ENCODE results near the gene ITSN1.
"Not testable (repeated sequence)": the region's sequence is repeated elsewhere in the genome, so short reads cannot be mapped to it uniquely, and the experiment has no call there.

ITSN1 gene

DNA sequence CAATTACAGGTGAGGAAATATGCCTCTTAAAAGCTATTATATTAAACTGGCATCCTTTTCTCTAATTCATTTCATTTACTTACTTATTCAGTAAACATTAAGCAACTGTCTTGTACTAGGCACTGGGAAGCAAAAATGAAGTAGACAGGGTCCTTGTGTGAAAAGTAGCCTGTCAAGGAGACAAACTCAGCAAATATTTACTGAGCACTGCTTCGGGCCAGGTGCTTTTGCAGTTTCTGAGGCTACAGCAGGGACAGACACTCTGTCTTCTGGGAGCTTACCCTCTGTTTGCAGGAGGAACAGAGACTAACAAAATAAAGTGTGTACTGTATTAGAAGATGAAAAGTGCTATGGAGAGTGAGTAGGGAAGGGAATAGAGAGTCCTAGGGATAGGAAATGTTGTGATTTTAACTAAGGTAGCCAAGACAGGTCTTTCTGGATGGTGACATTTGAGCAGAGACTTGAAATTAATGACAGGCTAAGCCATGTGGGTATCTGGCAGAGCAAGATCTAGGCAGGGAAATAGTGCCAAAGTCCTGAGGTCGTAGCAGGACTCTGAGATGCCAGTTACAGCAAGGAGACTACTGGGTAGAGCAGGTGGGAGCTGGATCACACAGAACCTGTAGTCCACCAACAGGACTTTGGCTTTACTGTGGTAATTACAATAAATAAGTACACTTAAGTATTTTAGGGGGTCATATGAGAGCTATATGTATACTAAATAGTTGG, 133.0 kb downstream of the ITSN1 start:
- DNase-seq = no peak

DNA sequence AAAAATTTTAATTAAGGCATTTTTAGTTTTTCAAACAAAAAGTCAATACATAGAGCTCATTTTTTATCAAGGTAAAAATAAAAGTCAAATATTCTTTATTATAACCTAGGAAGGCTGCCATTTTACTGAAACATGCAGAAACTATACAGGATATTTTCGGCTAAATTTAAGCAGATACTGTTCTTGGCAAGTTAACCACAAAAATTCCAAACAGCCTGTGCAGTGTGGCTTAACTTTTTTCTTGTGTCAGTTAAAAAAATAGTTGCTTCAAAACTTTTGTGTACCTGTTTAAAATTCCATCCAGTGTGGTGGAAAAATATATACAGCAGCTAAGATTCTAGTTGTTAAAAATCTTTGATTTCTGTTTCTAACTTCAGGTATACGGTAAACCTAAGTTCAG, 138.3 kb downstream of the ITSN1 start:
- no peak for DNase-seq

DNA sequence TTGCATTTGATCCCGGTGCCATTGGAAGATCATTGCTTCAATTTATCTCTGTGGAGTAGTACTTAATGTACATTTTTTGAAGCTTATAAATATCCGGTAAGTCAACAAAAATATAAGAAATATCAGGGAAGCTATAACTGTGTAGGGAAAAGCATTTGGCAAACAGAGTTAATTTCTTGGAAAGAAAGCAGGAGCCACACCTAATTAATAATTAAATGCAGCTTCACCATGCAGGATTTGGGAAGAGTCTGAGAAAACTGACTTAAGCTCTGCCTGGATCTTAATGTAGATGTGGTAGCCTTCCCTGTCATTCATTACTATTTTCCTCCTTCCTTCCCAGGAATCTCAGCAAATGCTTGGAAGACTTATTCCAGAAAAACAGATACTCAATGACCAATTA, 138.8 kb downstream of the ITSN1 start:
- no peak for DNase-seq

DNA sequence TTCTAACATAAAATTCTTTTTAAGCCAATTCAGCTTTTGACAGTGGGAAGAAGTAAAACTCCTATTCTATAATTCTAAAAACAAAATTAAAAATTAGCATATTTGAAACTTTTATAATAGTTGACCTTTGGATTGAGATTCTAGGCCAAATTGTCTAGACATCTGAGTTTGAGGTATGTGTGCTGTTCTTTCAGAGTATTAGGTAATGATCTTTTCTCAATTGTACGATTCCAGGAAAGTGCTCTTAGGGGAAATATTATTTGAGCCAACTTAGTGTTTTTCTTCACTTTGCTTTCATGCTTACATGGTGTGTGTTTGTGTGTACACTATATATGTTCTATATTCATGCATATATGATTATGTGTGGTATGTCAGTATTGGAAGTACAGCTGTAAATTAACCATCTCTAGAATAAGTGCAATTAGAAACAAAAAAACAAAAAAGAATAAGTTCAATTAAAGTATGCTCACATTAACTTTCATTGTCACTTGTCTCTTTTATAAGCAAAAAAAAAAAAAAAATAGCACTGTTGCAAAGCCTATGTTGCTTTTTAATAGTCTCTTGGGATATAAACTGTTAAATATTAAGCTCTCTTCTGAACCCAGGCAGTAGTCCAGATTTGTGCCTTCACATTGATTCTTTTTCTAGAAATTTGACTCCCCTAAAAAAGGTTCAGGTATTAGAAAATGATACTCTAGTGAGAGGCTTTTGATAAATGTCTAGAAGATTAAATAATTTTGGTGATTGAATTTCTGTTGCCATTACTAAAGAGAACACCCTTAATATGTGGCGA, 141.1 kb downstream of the ITSN1 start:
- no peak for DNase-seq

DNA sequence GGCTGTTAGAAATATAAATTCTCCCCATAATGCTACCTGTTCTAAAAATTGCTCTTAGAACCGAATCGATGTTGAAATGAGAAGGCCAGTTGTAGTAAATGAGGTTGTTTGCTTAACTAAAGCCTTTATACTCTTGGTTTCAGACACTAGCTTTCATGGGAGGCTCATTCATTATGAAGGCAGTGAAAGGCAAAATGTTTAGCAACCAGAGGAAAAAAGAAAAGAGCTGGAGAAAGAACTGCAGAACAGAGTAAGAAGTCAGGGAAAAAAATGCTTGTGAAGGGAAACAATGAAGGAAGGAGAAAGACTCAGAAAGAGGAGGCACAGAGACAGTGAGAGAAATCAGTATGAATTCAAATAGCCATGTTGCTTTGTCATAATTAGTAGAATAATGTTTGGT, 145.1 kb downstream of the ITSN1 start:
- no peak for DNase-seq

DNA sequence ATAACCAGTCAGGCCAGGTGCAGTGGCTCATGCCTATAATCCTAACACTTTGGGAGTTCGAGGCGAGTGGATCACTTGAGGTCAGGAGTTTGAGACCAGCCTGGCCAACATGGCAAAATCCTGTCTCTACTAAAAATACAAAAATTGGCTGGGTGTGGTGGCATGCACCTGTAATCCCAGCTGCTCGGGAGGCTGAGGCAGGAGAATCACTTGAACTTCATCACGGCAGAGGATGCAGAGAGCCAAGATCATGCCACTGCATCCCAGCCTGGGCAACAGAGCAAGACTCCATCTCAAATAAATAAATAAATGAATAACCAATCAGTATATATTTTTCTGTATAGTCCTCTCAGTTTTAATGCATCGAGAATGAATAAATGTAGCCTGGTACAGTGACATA, 146.1 kb downstream of the ITSN1 start:
- not testable (repeated sequence) for DNase-seq

DNA sequence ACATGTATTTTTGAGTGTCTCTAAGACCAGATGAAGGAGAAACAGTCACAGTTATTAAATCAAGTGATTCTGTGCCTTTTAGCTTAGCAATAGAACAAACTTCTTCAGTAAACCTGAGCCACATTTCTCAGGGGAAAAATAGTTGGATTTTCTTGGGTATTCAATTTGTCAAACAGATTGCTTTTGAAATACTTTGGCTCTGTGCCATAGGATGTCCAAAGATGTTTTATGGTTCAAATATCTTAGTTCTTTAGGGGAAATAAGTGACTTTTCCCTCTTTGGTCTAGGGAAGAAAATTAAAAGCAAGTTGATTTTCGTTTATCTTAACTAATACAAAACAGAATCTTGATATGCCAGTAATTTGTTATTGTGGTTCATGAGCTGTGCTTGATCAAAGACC, 147.4 kb downstream of the ITSN1 start:
- DNase-seq = no peak

DNA sequence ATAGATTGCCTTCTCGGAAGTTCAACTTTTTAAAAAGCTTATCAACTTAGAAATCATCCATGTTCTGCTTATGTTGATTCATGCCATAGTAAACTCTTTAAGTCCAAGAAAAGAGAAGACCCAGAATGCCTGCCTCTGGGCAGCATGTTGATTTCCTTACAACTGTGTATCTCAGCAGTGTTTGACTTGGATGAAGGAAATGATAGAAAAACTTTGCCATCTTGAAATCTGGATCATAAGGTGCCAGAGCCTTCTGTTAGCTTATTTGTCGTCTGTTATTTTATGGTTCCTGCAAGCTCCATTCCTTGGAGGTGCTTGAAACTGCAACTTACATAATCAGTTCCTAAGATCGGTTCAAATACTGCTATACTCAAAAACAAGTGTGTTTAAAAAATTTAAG, 148.8 kb downstream of the ITSN1 start:
- DNase-seq = no peak

DNA sequence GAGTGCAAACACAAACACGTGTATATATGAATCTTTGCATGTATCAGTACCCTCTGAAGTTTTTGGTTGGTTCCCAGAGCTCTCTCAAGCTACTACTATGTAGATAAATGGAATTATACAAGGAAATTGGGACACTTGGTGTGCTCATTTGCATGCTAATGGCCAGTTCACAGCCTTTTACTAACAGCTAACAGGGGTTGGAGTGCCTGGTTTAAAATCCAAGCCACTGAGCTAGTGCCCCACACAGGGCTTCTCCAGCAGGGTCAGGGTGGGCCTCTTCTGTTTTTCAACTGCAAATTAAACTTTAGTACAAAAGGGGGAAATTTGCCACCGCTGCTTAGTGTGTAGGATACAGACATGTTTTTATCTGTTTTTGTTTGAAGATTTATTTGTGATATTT, 152.3 kb downstream of the ITSN1 start:
- no peak for DNase-seq

DNA sequence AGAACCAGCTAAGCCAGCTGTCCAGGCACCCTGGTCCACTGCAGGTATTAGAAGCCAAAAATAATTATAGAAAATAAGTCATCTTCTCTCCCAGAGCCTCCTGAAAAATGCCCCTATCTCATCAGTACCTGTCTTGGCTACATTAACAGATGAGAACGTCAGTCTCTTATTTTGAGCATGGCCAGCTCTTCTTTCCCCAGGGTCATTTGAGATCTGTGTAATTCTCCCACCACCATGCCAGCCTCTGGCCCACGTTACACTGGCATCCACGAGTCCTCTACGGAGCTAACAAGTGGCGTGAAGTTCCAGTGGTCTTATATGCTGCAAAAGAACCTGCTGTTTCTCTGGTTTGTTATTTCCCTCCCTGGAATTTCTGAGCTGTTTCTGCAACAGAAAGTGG, 155.3 kb downstream of the ITSN1 start:
- DNase-seq = no peak

DNA sequence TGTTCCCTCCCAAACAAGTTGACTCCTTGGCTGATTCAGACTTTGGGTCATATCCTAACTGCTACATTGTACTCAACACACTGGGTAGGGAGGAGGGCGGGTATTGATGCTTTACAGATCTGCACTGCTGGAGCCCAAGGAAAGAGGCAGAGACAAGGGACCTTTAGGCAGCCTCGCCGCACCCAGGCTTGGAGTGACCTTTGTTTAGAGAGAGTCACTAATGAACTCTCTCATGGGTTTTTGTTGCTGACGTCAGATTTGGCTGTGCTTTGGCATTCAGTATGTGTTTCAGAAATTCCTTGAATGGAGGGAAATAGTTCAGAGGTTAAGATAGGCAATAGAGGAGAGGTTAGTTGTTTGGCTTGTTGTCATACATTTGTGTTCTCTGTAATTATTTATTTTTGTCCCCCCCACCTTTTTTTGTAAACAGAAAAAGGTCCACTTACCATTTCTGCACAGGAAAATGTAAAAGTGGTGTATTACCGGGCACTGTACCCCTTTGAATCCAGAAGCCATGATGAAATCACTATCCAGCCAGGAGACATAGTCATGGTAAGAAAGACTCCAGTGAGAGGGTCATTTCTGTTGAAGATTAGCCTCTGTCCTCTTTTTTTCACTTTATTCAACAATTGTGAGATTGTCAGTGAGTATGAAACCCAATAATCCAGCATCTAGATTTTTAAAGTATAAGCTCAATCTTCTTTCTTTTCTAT, 157.2 kb downstream of the ITSN1 start:
- DNase-seq = no peak

DNA sequence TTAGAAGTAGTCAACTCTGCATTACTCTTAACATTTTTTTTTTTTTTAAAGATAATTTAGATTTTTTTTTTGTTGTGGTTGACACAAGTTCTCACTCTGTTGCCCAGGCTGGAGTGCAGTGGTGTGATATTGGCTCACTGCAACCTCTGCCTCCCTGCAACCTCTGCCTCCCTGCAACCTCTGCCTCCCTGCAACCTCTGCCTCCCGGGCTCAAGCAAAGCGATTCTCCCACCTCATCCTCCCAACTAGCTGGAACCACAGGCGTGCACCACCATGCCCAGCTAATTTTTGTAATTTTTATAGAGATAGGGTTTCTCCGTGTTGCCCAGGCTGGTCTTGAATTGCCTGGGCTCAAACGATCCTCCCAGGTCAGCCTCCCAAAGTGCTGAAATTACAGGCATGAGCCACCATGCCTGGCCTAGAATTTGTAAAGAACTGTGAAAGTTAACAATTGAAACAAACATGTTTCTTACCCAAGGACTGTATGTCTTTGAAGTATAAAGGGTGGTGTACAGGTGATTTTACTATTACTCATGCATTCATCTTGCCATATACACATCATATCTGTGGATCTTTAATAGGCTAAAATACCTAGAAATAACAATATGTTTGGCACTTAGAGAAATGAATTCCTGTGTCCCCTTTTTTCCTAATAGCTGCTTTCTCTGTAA, 158.6 kb downstream of the ITSN1 start:
- no peak for DNase-seq

DNA sequence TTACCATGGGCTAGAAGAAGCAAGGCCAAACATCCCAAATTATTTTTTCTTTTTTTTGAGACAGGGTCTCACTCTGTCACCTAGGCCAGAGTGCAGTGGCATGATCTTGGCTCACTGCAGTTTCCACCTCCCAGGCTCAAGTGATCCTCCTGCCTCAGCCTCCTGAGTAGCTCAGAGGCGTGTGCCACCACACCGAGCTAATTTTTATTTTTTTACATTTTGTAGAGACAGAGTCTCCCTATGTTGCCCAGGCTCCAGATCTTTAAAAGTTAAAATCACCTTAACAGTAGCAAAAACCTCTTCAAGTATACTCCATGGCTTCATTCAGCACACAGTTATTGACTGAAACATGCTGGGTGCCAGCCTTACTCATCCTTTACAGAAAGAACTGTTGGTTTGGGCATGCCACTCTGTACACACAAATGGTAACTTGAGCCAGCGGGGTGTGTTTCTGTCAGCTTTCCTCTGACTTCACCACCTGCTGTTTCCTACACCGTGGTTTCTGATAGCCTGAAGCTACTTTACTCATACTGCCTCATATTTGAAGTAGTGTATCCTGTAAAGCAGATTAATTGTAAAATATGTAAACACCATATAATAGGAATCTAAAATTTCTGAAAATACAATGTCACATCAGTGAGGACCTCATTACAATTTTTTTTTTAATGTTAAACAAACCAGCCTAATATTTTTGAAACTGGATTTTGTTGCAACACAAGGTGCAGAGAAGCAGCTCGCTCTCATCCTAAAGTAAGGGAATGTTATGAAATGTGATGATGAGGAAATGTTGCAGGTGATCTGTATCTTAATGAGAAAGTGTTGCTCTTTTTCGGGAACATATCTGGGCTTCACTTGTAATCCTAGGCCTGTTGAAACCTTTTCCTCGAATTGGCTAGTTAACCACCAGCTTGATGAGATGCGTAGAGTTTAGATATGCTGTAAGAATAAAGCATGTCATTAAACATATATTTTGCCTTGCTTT, 159.4 kb downstream of the ITSN1 start:
- DNase-seq = peak; percentile 58 to 71

DNA sequence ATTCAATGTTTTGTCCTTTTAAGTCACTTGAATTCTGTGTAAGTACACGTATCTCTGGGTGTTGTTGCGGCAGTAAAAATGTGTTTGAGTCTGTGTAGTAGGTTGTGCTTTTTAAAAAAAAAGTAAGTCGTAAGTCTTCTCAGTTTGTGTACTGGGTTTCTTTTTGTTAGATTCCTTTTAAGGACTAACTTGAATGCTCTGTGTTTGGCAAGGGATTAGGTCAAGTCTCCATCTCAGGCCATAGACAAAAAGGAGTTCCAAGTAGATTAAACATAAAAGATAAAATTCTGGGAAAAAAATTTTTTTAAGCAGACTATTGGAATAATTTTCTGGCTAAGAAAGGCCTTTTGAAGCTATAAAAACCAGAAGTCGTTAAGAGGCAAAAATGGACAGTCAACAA, 160.2 kb downstream of the ITSN1 start:
- DNase-seq = no peak

DNA sequence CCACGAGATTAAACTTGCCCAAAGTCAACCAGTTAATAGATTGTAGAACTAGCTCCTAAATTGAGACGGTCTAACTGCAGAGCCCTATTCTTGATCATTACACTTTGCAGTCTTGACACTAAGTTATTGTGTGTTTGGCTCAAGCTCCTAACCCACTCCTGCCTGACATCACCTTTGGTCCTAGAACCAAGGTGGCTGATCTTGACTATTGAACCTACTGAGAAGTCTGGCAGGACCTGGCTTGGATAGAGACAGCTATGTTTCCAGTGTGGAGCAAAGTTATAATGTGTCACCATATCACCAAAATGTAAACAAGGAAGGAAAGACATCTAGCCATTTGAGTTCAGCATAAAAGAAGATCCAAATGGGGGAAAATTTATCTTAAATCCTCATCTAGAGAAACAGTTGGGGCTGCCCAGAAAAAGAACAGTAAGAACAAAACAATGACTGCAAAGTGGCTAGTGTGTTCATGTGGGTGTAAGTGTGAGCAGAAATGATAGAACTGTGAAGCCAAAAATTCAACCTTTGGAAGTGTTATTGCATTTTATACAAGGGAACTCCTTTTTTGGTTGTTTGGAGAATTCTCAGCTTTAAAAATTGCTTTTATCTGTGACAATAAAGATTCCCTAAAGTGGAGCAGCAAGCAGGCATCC, 166.5 kb downstream of the ITSN1 start:
- DNase-seq = no peak

DNA sequence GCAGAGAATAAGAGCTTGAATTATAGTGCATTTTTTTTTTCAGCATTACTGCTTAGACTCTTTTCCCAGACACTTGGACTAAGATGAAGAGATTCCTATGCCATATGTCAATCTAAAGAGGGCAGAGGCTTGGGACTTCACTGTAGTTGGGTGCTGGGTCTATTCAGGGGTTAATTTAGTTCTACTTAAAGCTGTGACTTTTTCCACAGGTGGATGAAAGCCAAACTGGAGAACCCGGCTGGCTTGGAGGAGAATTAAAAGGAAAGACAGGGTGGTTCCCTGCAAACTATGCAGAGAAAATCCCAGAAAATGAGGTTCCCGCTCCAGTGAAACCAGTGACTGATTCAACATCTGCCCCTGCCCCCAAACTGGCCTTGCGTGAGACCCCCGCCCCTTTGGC, 168.5 kb downstream of the ITSN1 start:
- no peak for DNase-seq

DNA sequence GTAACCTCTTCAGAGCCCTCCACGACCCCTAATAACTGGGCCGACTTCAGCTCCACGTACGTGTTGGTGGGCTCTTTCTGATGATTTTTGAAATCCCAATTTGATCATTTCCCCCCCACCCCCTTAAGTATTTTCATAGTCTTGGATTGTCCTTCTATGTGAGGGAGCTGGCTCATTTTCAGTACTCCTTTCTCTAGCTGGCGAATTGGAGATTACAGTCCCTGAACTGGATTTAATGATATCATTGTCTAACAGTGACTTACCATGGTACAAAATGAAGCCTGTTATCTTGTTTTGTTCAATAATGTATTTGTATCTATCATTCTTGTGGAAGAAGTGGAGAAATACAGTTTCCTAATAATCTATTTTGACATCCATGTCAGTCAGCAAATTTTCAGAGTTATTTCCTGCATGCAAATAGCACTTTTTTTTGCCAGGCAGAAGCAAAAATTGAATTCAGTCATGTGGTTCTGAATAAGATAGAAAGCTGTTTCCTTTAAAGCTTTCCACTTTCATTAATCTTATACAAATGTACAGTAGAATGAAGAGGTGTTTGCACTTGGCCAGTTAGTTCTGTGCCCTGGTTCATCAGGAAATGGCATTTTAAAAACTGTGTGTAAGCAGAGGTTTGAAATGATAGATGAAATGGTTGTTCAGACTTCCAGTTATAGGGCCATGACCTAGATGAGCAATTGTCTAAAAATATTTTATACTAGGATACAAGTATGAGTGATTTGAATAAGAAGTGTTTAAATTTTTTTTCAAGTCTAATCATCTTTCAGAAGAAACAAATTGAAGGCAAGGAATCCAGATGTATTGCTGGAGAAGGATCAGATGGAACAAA, 169.1 kb downstream of the ITSN1 start:
- no peak for DNase-seq

DNA sequence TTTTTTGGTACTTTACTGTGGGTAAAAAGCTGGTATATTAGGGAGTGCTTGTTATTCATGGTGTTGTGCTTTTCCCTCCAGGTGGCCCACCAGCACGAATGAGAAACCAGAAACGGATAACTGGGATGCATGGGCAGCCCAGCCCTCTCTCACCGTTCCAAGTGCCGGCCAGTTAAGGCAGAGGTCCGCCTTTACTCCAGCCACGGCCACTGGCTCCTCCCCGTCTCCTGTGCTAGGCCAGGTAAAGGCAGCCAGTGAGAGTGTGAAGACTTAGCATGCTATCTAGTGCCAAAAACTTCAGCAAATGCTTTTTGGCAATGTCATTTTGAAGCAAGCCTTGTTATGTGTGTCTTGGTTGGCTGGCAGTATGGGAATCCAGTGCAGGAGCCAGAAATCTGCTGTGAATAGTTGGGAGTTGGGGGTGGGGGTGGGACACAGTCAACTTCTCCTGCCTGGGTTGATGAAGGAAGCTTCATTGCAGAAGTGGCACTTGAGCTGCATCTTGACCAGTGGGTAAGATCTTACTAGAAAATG, 171.6 kb downstream of the ITSN1 start:
- DNase-seq = no peak

DNA sequence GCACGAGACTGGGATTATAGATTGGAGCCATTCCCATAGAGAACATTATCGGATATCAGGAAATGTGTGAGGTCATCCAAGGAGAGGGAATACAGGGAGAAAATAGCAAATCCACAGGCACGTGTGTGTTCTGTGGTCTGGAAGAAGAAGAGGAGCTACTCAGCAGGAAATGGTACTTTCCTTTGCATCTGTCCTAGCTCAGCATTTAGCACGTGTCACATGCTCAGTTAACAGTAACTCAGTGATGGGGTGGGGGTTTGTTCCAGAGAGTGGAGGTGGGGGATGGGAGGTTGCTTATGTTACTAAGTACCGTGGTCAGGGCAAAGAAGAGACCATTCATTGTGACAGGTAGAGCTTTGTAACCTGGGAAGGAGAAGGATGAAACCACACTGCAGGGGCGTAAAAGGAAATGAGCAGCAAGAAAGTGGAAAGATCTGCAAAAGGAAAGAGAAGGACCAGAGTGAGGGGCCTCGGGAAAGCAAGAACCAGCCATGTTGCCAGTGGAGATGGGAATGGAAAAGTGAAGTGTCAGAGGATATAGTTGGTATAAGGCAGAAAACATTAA, 172.9 kb downstream of the ITSN1 start:
- DNase-seq = peak; percentile 26 to 28

DNA sequence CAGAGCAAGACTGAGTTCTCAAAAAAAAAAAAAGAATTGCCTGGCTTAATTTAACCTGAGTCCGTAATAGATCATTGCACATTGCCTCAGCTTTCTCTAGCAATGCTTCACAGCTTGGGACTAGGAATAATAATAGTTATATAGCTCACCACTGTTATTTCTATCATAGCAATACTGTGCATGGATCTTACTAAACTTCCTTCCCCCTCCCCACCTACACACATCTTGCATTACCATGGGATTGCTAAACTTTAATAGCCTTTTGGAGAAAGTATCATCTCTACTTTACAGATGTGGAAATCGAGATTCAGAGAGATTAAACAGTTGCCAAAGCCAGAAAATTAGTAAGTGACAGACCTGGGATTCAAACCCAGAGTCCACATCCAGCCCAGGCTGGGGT, 173.9 kb downstream of the ITSN1 start:
- DNase-seq = no peak

All from Kasumi-1 (cell line).